HCT116 (cell line): ENCODE data around the gene FECH. TPM values are rescaled to one million over a fixed set of nuclear protein-coding genes. Genes with fewer than 3 reads are reported as not detected.

Experiments used
- ATAC-seq: fragments of 200-7000 bp; cut with Tn5 transposase; 2 replicates; pipeline ENCODE4 v1.9.1; 2020; ENCODE audit warnings: mild to moderate bottlenecking, moderate library complexity
- BruUV-seq: library from RNA; stranded (reverse); fragments of 400-500 nt; replicated peaks from 2 replicates; lab custom pipeline; 2021; lab: Mats Ljungman, UMichigan
- CTCF ChIA-PET: fragments of 300-600 bp; sonication (Branson Sonifier 250); formaldehyde crosslinking; loops from one replicate; lab custom pipeline; 2021; ENCODE audit warnings: antibody characterized with exemption; lab: Charles Lee
- POLR2A ChIA-PET: fragments of 300-600, 350-600 bp; sonication (Branson Sonifier 250); formaldehyde crosslinking; loops from one replicate; lab custom pipeline; 2021; ENCODE audit warnings: antibody characterized with exemption; lab: Charles Lee
- RAD21 ChIA-PET, 2 experiments: fragments of 300-600 bp; sonication (Branson Sonifier 250); formaldehyde crosslinking; loops; one replicate each; lab custom pipeline; 2023; ENCODE audit warnings: low total read pairs in 2 of 2; ENCODE audit not compliant: uncharacterized antibody in 2 of 2, unreplicated experiment in 2 of 2, low non-redundant PET in 1 of 2; lab: Charles Lee
- DNase-seq: peaks from one replicate; pipeline ENCODE4 v3.0.0-alpha.2; 2010; ENCODE audit warnings: low read depth, low spot score
- H2AFZ ChIP-seq: fragments of 200-600 bp; shearing (Covaris generic), sonication (generic); 2 replicates; pipeline ENCODE4 v1.6.1; 2017; ENCODE audit warnings: low read depth, mixed run types, mixed read lengths, antibody characterized with exemption, low read length; ENCODE audit not compliant: poor library complexity, severe bottlenecking
- H3K27ac ChIP-seq: 2 replicates; pipeline ENCODE4 v1.5.1; 2012; ENCODE audit warnings: low read depth, low read length
- H3K27me3 ChIP-seq: fragments of 200-600 bp; sonication (generic); 2 replicates; pipeline ENCODE4 v1.6.1; 2016; ENCODE audit warnings: mixed run types, low read length, mixed read lengths; ENCODE audit not compliant: insufficient read depth
- H3K36me3 ChIP-seq, 2 experiments: fragments of 200-500 bp in 1 of 2; fragments of 200-600 bp in 1 of 2; sonication (Bioruptor generic) in 1 of 2; sonication (generic) in 1 of 2; 2 replicates each; pipeline versions ENCODE4 v1.5.1 to v1.6.1; 2014 to 2016; ENCODE audit warnings: low read length in 2 of 2, inconsistent platforms in 1 of 2, mixed read lengths in 1 of 2, mixed run types in 1 of 2; ENCODE audit not compliant: insufficient read depth in 2 of 2, control insufficient read depth in 1 of 2
- H3K4me1 ChIP-seq, 2 experiments: fragments of 200-600 bp in 1 of 2; sonication (generic) in 1 of 2; 2 replicates each; pipeline versions ENCODE4 v1.5.1 to v1.6.1; 2012 to 2017; ENCODE audit warnings: low read length in 2 of 2, inconsistent platforms in 1 of 2, mild to moderate bottlenecking in 1 of 2, mixed read lengths in 1 of 2, mixed run types in 1 of 2, moderate library complexity in 1 of 2; ENCODE audit not compliant: insufficient read depth in 2 of 2, control insufficient read depth in 1 of 2
- H3K4me2 ChIP-seq: fragments of 200-600 bp; sonication (generic); 2 replicates; pipeline ENCODE4 v1.6.1; 2017; ENCODE audit warnings: mixed run types, low read length, mixed read lengths
- H3K4me3 ChIP-seq, 2 experiments: fragments of 200-600 bp in 1 of 2; sonication (generic) in 1 of 2; replicated peaks in 1 of 2; 2 replicates each; pipeline ENCODE4 v1.5.1; 2011 to 2016; ENCODE audit warnings: low read length in 2 of 2, control low read depth in 1 of 2, low read depth in 1 of 2, mild to moderate bottlenecking in 1 of 2, mixed read lengths in 1 of 2, mixed run types in 1 of 2
- H3K79me2 ChIP-seq: fragments of 200-600 bp; sonication (generic); 2 replicates; pipeline ENCODE4 v1.6.1; 2017; ENCODE audit warnings: mild to moderate bottlenecking, mixed run types, low read length, moderate library complexity, mixed read lengths; ENCODE audit not compliant: insufficient read depth
- H3K9ac ChIP-seq: fragments of 200-600 bp; sonication (generic); 2 replicates; pipeline ENCODE4 v1.6.1; 2016; ENCODE audit warnings: low read length, mixed read lengths
- H3K9me2 ChIP-seq: fragments of 200-600 bp; sonication (generic), shearing (Covaris generic); 2 replicates; pipeline ENCODE4 v1.6.1; 2017; ENCODE audit warnings: mixed run types, mild to moderate bottlenecking, moderate library complexity; ENCODE audit not compliant: insufficient read depth
- H3K9me3 ChIP-seq, 2 experiments: fragments of 200-500 bp in 1 of 2; fragments of 200-600 bp in 1 of 2; sonication (Bioruptor generic) in 1 of 2; sonication (generic) in 1 of 2; 2 replicates each; pipeline ENCODE4 v1.6.1; 2014 to 2017; ENCODE audit warnings: low read length in 2 of 2, mixed read lengths in 2 of 2, inconsistent platforms in 1 of 2, low read depth in 1 of 2, mild to moderate bottlenecking in 1 of 2, mixed run types in 1 of 2, moderate library complexity in 1 of 2; ENCODE audit not compliant: control insufficient read depth in 1 of 2, insufficient read depth in 1 of 2
- H4K20me1 ChIP-seq: fragments of 200-600 bp; sonication (generic), shearing (Covaris generic); 2 replicates; pipeline ENCODE4 v1.6.1; 2017; ENCODE audit warnings: mixed run types, mild to moderate bottlenecking, moderate library complexity; ENCODE audit not compliant: insufficient read depth
- CEBPB ChIP-seq: IDR thresholded peaks from 2 replicates; pipeline ENCODE4 v1.6.1; 2012; ENCODE audit warnings: low read depth
- EGR1 ChIP-seq: IDR thresholded peaks from 2 replicates; pipeline ENCODE4 v1.6.1; 2012; ENCODE audit warnings: low read depth
- POLR2A ChIP-seq: IDR thresholded peaks from 2 replicates; pipeline ENCODE4 v1.7.0; 2011; ENCODE audit warnings: borderline replicate concordance; ENCODE audit not compliant: insufficient read depth, insufficient read length; ENCODE audit errors: extremely low read depth
- RAD21 ChIP-seq: IDR thresholded peaks from 2 replicates; pipeline ENCODE4 v1.6.1; 2012; ENCODE audit warnings: low read depth, mild to moderate bottlenecking
- TCF7L2 ChIP-seq: IDR thresholded peaks from 2 replicates; pipeline ENCODE4 v1.7.0; 2011; ENCODE audit warnings: borderline replicate concordance, inconsistent platforms; ENCODE audit not compliant: insufficient read depth, insufficient read length; ENCODE audit errors: extremely low read depth
- YY1 ChIP-seq: IDR thresholded peaks from 2 replicates; pipeline ENCODE4 v1.6.1; 2011; ENCODE audit warnings: low read length, low read depth, moderate library complexity, mild to moderate bottlenecking; ENCODE audit not compliant: insufficient replicate concordance; ENCODE audit errors: extremely low read depth
- ZFX ChIP-seq: fragments of 450-650 bp; IDR thresholded peaks from 2 replicates; pipeline ENCODE4 v1.6.1; 2017
- ZNF274 ChIP-seq: fragments of 200-500 bp; sonication (Bioruptor generic); IDR thresholded peaks from 2 replicates; pipeline ENCODE4 v1.6.1; 2014; ENCODE audit warnings: mild to moderate bottlenecking, low read depth, low read length, inconsistent platforms
- intact Hi-C: fragments of 100-400 bp; cut with micrococcal nuclease; formaldehyde crosslinking; loops from 2 replicates; pipeline ENCODE4 v1.10.0; 2022
- total RNA-seq: library from RNA; stranded (reverse); gene quantifications from one replicate; pipeline ENCODE4 v1.2.1, GENCODE V29; 2021; ENCODE audit not compliant: unreplicated experiment
- TF ChIP-seq, protein P1 (sequence below): IDR thresholded peaks from 2 replicates; pipeline ENCODE4 v1.6.1; 2012; ENCODE audit warnings: low read depth
- TF ChIP-seq, protein P2 (sequence below): IDR thresholded peaks from 2 replicates; pipeline ENCODE4 v1.6.1; 2012
- TF ChIP-seq, protein P3 (sequence below): IDR thresholded peaks from 2 replicates; pipeline ENCODE4 v1.6.1; 2012

Gene FECH
- total RNA-seq, 1 experiment from 2014 or later = 42.7 TPM

DNA sequence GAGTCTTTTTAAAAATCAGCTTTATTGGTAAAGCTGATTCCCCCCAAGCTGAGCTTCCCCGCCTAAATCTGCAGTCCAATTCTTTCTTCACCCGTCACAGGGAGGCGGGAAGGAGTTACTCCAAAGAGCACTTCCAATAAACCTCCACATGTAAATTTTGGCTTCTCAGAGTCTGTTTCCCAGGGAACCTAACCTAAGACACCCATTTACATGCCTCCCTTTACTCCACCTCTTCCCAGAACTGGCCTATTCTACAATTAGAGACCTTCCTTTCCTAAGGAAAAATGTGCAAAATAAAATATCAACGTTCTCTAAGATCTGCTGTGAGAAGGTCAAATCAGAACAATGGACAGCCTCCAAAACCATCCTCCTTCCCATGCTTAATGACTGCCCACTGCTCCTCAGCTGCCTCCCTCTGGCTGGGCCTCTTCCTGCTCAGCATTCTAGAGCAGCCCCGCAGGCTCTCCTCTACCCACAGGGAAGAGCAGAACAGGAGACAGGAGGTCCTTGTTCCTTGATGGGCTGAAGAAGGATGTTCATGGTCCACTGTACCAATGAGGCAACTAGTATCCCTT, 87.7 kb downstream of the FECH start:
- H3K4me2 ChIP-seq = no peak overlapping the region
- no peaks in the 10 kb centered on the region for H4K20me1 ChIP-seq
- H3K9me3 ChIP-seq = no peaks in the 10 kb centered on the region
- H2AFZ ChIP-seq = no peak overlapping the region
- peaks cover 3 to 10% of the 10 kb centered on the region in 2 experiments for H3K4me1 ChIP-seq
- TF ChIP-seq, protein P1, sequence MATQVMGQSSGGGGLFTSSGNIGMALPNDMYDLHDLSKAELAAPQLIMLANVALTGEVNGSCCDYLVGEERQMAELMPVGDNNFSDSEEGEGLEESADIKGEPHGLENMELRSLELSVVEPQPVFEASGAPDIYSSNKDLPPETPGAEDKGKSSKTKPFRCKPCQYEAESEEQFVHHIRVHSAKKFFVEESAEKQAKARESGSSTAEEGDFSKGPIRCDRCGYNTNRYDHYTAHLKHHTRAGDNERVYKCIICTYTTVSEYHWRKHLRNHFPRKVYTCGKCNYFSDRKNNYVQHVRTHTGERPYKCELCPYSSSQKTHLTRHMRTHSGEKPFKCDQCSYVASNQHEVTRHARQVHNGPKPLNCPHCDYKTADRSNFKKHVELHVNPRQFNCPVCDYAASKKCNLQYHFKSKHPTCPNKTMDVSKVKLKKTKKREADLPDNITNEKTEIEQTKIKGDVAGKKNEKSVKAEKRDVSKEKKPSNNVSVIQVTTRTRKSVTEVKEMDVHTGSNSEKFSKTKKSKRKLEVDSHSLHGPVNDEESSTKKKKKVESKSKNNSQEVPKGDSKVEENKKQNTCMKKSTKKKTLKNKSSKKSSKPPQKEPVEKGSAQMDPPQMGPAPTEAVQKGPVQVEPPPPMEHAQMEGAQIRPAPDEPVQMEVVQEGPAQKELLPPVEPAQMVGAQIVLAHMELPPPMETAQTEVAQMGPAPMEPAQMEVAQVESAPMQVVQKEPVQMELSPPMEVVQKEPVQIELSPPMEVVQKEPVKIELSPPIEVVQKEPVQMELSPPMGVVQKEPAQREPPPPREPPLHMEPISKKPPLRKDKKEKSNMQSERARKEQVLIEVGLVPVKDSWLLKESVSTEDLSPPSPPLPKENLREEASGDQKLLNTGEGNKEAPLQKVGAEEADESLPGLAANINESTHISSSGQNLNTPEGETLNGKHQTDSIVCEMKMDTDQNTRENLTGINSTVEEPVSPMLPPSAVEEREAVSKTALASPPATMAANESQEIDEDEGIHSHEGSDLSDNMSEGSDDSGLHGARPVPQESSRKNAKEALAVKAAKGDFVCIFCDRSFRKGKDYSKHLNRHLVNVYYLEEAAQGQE = no peak
- TF ChIP-seq ZFX = no peak
- no peak for TF ChIP-seq POLR2A
- no peak for TF ChIP-seq CEBPB
- TF ChIP-seq RAD21 = no peak
- TF ChIP-seq YY1 = no peak
- TF ChIP-seq, protein P2, sequence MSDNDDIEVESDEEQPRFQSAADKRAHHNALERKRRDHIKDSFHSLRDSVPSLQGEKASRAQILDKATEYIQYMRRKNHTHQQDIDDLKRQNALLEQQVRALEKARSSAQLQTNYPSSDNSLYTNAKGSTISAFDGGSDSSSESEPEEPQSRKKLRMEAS = no peak
- TF ChIP-seq, protein P3, sequence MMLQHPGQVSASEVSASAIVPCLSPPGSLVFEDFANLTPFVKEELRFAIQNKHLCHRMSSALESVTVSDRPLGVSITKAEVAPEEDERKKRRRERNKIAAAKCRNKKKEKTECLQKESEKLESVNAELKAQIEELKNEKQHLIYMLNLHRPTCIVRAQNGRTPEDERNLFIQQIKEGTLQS = no peak
- TF ChIP-seq EGR1 = no peak
- no peak for TF ChIP-seq TCF7L2
- no peak for TF ChIP-seq ZNF274
- no peak overlapping the region for H3K27ac ChIP-seq
- H3K36me3 ChIP-seq = no peaks in the 10 kb centered on the region
- intact Hi-C loops = no loop called here
- ATAC-seq (no peak), DNase-seq (no peak)
- no peaks in the 10 kb centered on the region for H3K79me2 ChIP-seq
- H3K9me2 ChIP-seq = no peaks in the 10 kb centered on the region
- H3K27me3 ChIP-seq = no peaks in the 10 kb centered on the region
- RAD21 ChIA-PET = no interaction called here
- BruUV-seq = no TSS peak
- H3K9ac ChIP-seq = no peak overlapping the region
- CTCF ChIA-PET = no interaction called here
- POLR2A ChIA-PET = no interaction called here
- H3K4me3 ChIP-seq = no peak overlapping the region

Other genes with a start within 250 kb of the FECH start
- gene ST8SIA3, start 234.1 kb downstream of the FECH start, total RNA-seq = not detected
- gene ONECUT2, start 151.3 kb downstream of the FECH start, total RNA-seq = 4.3 TPM
- gene NARS1, start 35.1 kb upstream of the FECH start, total RNA-seq = 177 TPM
- gene ATP8B1, start 216.6 kb upstream of the FECH start, total RNA-seq = 15.9 TPM